HG03108 (cell line): ENCODE measurements around the gene TEX22.

Experiments
- ATAC-seq: cut with Tn5 transposase; IDR thresholded peaks from one replicate; pipeline ENCODE4 v1.9.1; 2021; ENCODE audit warnings: moderate library complexity; ENCODE audit not compliant: unreplicated experiment

The TEX22 gene

GRCh38 chr14:105455086-105455640 lies 56.8 kb downstream of the TEX22 start:
- no peak for ATAC-seq

GRCh38 chr14:105455766-105456660 lies 57.7 kb downstream of the TEX22 start:
- no peak for ATAC-seq

- no peak for ATAC-seq
Observed at GRCh38 chr14:105456736-105457617, 58.6 kb downstream of the TEX22 start.

GRCh38 chr14:105458010-105458409 lies 59.7 kb downstream of the TEX22 start:
- ATAC-seq = no peak

GRCh38 chr14:105458571-105458970 lies 60.2 kb downstream of the TEX22 start:
- ATAC-seq = no peak

DNA sequence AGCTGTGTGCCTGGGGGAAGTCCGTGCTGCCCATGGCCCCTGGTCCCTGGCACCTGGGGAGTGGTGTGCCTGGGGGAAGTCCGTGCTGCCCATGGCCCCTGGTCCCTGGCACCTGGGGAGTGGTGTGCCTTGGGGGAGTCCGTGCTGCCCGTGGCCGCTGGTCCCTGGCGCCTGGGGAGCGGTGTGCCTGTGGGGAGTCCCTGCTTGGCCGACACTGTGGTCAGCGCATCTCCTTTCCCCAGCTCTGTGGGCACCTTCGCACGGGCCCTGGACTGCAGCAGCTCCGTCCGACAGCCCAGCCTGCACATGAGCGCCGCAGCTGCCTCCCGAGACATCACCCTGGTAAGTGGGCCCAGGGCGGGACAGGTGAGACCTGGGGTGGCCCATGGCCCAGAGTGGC lies 61.8 kb downstream of the TEX22 start:
- no peak for ATAC-seq

GRCh38 chr14:105460616-105461015 lies 62.3 kb downstream of the TEX22 start:
- no peak for ATAC-seq

GRCh38 chr14:105461903-105462302 lies 63.6 kb downstream of the TEX22 start:
- ATAC-seq = no peak
